NCI-H526 (cell line): Measurements from ENCODE around the gene CXCL17.
A peak's percentile ranks its signal among the peaks of the same experiment; 100 is the strongest.

Source experiments
- DNase-seq, 2 experiments: peaks; one replicate each; lab custom pipeline; 2025; lab: John Stamatoyannopoulos, UW

CXCL17 gene

DNA sequence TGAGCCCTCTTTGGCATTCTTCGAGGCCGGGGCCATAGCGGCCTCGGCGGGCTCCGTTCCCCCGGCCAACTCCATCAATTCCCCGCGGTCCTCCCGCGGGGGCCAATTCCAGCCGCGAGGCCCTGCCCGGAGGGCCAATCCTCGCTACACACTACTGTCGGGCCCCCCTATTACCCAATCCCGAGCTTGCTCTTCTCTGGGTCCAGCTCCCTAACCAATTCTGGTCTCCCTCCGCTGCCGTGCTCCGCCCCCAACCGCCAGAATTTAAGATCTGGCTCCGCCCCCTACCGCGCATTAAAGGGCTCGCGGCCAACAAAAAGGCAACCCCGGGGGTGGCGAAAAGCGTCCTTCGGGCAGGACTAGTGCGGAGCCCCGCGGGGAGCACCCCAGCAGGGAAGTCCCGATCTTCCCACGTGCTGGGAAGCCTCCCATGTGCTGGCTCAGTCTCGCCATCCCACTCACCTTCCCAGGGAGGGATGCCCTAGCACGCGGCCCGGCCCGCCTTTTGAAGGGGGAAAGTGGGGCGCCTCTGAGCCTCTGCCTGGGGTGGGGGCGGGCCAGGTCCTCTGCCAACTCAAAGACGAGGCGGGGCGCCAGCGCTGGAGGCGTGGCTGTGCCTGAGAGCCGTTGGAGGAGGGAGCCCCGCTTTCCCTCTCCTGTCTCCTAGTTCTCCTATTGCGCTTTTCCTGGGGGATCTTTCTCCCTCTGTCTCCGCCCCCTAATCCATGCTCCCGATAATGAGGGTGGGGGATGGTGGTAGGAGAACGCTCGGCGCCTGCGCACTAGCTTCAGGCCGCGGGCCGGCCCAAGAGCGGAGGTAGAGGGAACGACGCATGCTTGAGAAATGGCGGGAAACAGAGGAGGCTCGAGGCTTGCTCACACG lies 19.0 kb downstream of the CXCL17 start:
- DNase-seq = peak; percentile 91 to 97

DNA sequence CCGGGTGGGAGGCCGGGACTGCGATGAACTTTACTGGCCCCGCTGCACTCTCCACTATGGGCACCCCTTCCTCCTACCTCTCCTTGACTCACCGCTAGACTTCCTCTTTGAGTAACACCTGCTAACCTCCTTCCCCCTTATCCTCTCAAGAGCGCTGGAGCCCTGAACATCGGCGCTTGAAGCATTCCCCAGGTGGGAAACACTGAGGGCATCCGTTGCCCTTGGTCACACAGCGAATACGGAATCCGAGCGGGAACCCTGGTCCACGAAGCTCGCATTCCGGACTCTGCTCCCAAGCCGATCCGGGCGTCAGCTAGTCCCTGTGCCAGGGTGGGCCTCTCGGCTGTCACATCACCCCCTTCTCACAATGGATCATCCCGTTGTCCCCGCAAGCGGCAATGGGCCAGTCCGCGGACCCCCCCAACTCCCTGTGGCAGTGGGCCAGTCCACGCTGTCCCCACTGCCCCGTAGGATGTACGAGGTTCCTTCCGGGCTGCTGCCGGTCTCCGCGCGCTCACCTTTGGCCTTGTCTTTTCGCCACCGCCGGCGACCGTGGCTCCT lies 19.8 kb downstream of the CXCL17 start:
- DNase-seq = peak; percentile 72 to 81

DNA sequence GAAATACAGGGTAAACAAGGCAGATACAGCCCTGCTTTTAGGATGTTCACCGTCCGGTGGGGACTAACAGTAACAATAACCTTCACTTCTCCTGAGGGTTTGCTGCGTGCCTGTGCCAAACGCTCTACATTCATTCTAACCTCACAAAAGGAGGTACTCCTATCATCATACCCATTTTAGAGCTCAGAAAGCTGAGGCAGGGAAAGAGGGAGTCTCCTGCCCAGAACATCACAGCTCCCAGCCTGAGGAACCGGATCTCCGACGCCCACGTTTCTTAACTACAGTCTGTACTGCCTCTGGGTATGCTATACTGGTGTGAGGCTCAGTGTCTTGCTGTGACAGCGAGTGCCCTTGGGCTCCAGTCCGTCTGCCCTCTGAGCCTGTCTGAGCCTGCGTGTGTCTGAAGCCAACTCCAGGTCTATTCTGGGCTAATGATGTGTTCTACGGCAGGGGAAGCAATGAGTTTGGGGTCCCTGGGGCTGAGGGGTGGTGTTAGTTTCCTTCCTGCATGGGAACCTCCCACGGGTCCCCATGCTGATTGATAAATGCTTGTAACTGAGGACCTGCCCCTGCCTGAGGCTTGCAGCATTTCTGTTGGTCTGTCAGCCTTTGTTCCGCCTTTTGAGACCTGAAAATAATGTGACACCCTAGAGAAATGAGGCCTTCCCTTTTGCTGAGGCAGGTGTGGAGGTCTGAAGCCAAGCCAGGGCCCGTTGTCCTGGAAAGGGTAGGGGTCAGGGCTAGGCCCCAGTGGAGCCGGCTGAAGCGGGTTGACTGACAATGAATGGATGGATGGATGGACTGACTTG lies 20.4 kb downstream of the CXCL17 start:
- peak in 1 of 2 experiments; percentile 47 for DNase-seq

DNA sequence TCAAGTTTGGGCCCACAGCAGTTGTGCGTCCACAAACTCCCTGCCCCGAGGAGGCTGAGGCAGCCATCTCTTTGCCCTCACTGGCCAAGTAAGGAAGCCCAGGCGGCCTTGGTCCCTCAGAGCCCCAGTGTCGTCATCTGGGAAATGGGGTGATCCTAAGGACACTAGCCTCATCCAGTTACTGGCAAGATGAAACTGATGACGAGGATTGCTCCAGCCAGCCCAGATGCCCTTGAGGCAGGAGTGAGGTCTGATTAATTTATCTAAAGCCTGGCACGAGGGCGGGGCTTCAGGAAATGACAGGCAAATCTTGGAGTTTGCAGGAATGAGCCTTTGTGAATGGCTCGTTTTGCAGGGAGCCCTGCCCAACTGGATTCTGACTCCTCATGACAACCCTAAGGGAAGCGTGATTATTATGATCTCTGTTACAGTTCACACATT lies 21.1 kb downstream of the CXCL17 start:
- peak in 1 of 2 experiments; percentile 18 for DNase-seq

DNA sequence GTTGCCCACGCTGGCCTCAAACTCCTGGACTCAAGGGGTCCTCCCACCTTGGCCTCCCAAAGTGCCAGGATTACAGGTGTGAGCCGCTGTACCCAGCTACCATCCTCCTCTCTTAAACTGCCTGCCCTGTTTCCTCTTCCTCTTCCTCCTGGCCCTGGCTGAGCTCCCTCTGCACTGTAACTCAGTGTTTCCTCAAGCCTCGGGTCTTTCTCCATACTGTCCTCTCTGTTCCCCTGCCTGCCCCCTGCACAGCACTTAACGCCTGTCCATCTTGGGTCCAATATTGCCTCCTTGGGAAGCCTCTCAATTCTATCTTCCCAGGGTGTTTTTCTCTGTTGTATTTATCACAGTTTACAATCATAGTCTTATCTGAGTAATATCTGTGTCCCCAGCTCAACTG lies 21.6 kb downstream of the CXCL17 start:
- DNase-seq = no peak

DNA sequence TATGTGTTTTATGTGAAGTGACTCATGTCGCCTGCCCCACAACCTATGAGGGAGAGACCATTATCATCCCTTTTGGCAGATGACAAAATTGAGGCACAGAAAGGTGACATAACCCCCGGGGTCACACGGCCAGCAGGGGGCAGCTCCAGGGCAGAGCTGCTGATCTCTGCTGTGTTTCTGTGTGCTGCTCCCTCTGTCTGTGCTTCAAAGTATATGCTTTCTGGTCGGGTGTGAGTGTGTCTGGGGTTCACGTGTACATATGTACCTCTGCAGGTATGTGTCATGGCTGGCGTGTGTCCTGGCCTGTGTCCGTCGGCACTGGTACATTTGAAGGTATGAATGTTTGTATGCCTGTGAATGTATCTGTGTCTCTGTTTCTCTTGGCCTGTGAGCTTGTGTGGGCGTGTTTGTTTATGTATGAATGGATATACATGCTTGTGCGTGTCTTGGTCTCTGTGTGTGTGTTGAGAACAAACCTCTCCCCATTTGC lies 22.6 kb downstream of the CXCL17 start:
- DNase-seq = peak; percentile 36 to 80

DNA sequence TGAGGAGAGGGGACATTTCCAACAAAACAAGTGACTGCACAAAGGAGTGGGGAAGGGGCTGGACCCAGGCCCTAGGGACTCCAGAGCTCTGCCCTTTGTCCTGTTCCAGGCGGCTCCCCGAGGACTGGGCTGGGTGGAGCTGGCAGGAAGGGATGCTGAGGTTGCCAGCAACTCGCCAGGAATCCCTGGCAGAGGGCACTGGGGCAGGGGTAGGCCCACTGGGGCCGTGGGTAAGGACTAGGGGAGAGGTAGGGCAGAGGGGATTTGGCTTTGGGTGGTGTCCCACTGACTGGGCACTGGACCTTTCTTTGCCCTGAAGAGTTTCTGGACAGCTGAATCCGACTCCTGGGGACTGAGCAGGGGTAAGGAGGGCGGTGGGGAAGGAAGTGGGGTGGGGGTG lies 23.4 kb downstream of the CXCL17 start:
- DNase-seq = no peak

DNA sequence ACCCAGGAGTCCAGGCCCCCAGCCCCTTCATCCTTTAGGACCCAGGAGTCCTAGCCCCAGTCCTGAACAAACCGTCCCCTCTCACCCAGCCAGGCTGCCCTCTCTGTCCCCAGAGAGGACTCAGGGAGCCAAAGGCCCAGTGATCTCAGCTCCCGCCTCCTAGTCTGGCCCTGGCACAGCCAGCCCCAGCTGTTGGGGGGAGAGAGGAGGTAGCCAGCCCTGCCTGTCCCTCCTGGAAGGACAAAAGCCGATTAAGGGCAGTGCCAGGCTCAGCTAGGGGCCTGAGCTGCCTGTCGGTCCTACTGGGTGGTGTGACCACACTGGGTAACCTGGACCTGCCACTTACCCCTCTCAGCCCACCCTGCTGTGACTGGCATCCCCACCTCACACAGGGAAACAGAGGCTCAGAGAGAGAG lies 30.1 kb downstream of the CXCL17 start:
- DNase-seq = peak in 1 of 2 experiments; percentile 47

DNA sequence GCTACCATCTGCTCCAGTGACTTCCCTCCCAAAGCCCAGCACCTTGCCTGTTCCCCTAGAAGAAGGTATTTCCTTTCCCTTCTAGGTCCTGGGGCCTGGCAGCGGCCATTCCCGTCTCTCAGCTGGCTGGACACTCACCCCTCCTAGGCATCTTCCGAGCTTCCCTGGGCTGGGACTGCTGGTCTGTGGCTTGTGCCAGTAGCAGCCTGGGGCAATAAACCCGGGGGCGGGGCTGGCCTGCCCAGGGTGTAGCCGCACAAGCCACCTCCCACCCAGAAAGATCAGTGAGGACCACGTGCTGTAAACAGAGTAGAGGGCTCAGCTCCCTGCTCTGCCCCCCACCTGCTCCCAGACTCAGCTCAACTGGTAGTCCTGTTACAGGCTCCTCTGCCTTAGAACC lies 30.5 kb downstream of the CXCL17 start:
- DNase-seq = peak; percentile 11 to 66

DNA sequence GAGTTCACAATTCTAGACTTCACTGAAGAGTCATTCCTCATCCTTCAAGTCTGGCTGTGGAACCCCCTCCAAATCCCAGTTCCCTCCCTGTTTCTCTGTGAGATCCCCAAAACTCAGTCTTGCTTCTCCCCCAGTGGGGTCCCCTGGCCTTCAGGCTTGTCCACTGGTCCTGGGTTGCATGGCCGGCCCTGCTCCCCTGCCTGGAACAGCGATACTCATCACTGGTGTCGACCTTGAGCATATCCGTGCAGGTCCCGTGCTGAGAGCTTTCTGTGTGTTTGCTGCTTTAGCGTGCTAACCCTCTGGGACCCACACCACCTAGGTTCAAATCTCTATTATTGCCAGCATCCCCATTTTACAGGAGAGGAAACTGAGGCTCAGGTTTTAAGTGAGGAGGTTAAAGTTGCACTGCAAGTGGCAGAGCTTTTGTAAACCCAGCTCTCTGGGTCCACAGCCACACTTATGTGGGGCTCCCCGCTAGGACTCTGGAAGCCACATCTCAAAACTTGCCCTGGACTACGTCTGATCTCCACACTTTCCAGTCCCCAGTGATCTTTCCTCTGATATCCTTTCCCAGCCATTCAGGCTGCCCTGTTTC lies 31.1 kb downstream of the CXCL17 start:
- no peak for DNase-seq

DNA sequence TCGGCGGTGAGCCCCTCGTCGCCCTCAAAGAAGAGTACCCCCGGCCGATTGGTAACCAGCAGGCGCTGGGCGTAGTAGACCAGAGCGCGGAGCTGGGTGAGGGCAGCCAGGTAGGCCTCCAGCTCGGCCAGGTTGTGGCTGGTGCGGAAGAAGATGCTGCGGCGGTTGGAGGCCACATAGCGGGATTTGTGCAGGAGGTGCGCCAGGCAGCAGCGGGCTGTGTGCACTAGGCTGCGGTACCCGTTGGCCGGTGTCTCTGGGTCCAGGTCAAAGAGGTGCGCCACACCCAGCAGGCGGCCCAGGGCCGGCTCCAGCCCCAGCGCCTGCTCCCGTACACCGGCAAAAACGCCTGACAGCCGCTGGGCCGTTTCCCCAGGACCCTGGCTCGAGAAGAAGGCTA lies 32.4 kb downstream of the CXCL17 start:
- DNase-seq = no peak

DNA sequence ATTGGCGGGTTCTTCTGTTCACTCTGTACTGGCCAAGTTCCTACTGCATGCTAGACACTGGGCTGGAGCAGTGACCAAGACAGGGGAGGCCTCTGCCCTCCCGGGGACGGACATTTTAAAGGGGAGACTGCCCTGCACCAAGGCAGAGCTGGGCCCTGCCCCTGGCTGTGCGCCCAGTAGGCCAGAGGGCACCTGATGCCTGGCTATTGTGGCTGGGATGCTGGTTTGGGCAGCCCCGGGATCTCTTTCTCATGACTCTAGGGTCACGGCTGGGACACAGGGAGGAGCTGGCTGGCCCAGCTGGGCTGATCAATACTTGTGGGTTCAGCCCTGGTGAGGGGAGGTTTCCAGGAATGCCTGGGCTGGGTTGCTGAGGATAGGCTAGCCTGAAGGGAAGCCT lies 33.3 kb downstream of the CXCL17 start:
- DNase-seq = no peak

DNA sequence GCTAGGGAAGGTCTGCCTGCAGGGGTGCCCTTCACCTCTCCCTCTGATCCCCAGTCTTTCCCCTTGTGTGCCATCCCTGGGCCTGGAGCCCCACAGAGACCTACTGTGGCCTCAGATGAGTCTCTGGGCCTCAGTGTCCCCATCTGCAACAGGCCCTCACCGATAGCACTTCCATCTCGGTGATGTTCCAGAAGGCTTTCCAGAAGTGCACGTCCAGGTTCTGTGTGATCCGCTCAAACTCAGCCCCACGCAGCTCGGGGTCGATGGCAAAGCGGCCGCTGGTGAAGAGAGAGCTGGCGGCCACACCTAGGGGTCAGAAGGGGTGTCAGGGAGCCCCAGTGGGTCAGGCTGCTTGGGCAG lies 35.0 kb downstream of the CXCL17 start:
- DNase-seq = no peak

DNA sequence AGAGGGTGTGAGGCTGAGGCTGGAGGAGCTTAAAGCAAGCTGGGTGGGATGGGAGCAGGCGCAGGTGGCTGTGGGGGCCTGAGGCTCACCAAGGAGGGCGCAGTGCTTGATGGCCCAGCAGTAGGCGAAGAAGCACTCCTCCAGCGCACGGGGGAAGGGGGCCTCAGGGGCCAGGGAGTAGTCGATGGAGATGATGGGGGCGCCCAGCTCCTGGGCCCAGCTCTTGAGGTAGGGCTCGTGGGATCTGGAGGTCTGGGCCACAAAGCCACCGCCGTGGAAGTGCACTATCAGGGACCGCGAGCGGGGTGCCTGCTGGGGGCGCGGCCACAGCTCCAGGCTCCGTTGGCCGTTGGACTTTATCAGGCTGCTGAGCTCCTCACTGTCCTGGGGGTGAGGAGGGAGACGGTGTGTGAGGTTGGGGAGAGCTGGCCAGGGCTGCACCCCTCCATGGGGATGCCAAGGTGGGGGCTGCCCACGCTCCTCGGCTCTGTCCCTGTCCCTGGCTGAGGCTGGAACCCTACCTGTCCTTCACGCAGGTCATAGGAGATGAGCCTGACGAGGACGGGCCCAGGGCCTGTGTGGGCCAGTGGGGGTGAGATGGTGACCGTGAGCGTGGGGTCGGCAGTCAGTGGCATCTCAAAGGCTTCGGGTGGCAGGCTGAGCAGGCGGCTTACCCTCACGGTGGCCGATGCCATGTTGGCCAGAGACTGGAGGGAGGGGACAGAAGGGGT lies 35.5 kb downstream of the CXCL17 start:
- no peak for DNase-seq

DNA sequence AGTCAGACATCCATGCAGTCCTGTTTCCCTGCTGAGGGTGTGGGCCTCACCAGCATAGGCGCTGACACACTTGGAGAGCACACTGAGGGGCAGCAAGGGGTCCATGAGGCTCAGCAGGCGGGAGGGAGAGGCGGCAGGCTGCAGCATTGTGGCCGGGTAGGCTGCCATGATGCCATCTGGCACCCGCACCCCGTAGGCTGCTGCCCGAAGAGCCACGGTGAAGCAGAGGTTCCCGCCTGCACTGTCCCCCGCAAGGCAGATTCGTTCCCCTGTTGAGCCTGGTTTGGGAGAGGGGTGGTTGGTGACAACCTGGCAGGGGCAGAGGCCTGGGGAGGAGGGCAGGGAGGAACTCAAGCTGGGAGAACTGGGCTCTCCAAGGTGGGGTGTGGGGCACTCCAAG lies 36.6 kb downstream of the CXCL17 start:
- DNase-seq = no peak

DNA sequence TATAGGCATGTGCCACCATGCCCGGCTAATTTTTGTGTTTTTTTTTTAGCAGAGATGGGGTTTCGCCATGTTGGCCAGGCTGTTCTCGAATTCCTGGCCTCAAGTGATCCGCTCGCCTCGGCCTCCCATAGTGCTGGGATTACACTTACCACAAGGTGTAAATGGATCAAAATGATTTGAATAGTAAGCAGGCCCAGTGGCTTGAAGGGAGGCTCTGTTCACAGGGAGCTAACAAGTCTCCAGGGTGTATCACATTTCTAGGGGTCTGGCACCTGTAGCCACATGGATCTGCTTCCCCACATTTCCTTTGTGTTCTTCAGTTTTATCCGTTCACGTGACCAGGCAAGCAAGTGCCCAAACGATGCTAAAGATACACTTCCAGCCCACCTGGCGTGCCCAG lies 39.2 kb downstream of the CXCL17 start:
- peak; percentile 79 to 85 for DNase-seq

DNA sequence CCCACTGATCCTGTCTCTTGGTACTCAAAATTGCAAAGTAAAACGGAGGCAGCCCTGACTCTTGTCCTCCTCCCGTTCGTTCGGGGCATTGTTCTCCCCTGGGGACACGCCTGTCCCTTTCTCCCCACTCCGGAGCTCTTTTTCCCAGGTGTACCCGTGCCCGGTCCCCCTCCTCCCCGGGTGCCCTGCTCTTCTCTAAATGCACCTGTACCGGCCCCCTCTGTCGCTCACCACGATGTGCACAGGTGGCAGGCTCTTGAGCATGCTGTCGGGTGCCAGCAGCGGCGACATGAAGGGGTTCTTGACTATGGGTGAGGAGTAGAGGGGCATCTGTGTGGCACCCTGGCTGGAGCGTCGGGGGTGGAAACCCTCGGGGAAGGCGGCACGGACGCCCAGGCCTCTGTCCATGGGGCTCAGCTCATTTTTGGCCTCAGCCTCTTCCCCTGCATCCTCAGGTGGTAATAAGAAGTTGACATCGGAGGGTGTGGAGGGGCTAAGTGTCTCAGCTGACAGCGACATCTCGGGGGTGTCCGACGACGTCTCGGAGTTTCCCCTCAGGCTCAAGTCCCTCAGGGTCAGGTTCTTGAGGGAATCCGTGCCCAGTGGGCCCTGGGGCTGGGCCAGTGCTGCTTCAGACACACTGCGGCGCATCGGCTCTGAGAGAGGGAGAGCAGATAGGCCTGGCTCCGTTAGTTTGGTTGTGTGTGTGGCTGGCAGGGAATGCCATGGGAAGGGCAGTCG lies 40.2 kb downstream of the CXCL17 start:
- DNase-seq = peak in 1 of 2 experiments; percentile 39

DNA sequence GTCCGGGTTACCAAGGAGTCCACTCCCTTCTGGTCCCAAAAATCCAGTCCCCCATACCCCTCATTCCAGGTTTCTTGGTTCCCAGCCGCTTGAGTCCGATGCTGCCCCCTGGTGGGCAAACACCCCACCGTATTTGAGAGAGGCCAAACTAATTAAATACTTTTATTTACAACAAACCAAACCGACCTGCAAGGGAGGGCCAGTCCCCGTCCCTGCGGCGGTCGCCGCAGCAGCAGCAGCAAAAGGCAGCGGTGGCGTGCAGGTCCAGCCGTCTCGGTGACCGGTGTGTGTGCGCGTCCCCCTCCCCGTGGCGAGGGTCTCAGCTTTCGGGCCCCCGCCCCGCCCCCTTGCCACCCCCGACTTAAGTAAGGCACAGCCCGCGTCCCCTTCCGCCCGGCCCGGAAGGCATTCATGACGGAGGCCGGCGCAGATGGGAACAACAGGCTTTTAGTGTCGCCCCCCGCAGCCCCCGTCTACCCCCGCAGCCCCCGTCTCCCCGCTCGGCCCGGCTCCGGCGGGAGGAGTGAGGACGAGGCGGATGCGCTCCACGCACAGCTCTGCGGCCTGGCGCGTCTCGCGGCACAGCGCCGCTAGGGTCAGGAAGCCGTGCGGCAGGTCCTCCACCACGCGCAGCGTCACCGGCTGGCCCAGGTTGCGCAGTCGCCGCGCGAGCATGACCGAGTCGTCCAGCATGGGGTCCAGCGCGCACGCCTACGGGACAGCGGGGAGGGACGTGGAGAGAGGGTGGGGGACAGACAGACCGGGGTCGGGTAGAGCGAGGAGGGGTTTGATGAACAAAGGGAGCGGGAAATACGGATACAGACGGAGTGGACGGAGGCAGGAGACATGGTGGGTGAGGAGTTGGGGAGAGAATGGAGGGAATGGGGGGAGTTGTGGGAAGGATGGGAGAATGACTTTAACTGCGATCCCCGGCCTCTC lies 41.1 kb downstream of the CXCL17 start:
- DNase-seq = peak; percentile 75 to 90

DNA sequence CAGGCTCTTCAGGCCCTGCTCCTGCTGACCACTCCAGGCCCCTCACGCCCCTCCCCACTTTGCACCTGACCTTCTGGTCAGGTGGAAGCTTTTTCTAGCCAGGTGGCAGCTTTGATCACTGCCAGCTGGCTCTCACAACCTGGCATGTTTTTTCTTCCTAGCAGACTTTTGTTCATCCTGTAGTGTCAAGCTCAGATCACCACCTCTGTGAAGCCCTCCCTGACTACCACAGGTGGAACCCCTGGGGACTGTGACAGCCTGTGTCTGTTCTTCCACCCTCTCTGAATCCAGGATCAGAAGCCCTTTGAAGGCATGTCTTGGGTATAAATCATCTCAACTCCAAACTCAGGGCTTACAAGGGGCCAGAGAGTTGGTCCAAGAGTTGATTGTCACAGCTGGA lies 42.3 kb downstream of the CXCL17 start:
- DNase-seq = no peak
